ENCODE data around the gene EFCAB14. TPM values are rescaled to one million over a fixed set of nuclear protein-coding genes. Genes with fewer than 3 reads are reported as not detected.

Gene EFCAB14
- total RNA-seq, 2 experiments from 2014 or later = 39.6 to 41.6 TPM

- Mint-ChIP-seq H3K4me3 (no peak overlapping the region), H3K4me1 (ENCODE audit: low read depth) (peaks cover 12% of the 10 kb centered on the region), H3K27ac (no peak overlapping the region), H3K36me3 (ENCODE audit: low read depth) (peaks cover 54% of the 10 kb centered on the region), H3K27me3 (no peaks in the 10 kb centered on the region), H3K9me3 (peaks cover 8% of the 10 kb centered on the region)
- ChIA-PET POLR2A (no interaction called here), CTCF (no interaction called here)
- no peak for TF ChIP-seq CTCF (IDR thresholded peaks at IDR 0.05)
- intact Hi-C loops (cut with micrococcal nuclease) = no loop called here
- no peak for DNase-seq
- no peak for ATAC-seq
Observed at GRCh38 chr1:46649764-46650163, 69.2 kb downstream of the EFCAB14 start.

DNA sequence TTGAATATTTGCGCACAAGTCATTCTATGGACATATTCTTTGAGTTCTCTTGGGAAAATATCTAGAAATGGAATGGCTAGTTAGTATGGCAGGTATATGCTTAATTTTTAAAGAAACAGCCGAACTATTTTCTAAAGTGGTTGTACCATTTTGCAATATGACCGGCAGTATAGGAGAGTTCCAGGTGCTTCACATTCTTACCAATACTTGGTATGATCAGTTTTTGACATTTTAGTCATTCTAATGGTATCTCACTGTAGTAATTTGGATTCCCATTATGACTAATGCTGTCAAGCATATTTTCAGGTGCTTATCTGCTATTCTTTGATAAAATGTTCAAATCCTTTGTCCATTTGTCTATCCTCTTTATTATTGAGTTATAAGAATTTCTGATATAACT, 71.3 kb downstream of the EFCAB14 start:
- ChIA-PET POLR2A (interaction anchor here (0.9 to 1.0 kb wide), 2 partner anchors 8 to 20 kb away, joined by 3 read pairs; no protein-coding TSS in a partner anchor), CTCF (no interaction called here)
- ATAC-seq (no peak), DNase-seq (no peak)
- Mint-ChIP-seq H3K4me1 (ENCODE audit: low read depth) (peaks cover 2% of the 10 kb centered on the region), H3K27ac (no peak overlapping the region), H3K36me3 (ENCODE audit: low read depth) (peaks cover 41% of the 10 kb centered on the region), H3K4me3 (no peak overlapping the region), H3K27me3 (no peaks in the 10 kb centered on the region), H3K9me3 (peaks cover 6% of the 10 kb centered on the region)
- no peak for TF ChIP-seq CTCF (IDR thresholded peaks at IDR 0.05)
- intact Hi-C loops (cut with micrococcal nuclease) = no loop called here

DNA sequence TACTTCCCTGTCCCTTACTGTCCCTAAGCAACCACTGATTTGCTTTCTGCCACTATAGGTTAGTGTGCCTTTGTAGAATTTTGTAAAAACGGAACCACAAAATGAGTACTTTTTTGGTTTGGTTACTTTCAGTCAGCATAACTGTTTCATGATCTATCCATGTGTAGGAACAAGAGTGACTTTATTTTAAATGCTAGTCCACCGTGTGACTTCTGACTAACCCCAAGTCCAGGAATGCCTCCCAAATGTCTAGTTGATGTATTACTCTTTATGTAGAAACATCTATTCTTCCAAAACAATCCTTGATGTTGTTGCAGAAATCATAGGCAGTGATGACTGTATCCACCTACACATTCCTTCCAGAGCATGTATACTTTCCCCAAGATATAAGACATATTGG, 72.1 kb downstream of the EFCAB14 start:
- CTCF ChIA-PET = no interaction called here
- POLR2A ChIA-PET = interaction anchor here (1.0 kb wide), 1 partner anchor 9 kb away, joined by 3 read pairs; no protein-coding TSS in a partner anchor
- peaks cover 39% of the 10 kb centered on the region for H3K36me3 Mint-ChIP-seq (ENCODE audit: low read depth)
- no peaks in the 10 kb centered on the region for H3K27me3 Mint-ChIP-seq
- H3K4me1 Mint-ChIP-seq (ENCODE audit: low read depth) = peaks cover 2% of the 10 kb centered on the region
- ATAC-seq = no peak
- peaks cover 5% of the 10 kb centered on the region for H3K9me3 Mint-ChIP-seq
- intact Hi-C loops (cut with micrococcal nuclease) = no loop called here
- DNase-seq = no peak
- TF ChIP-seq CTCF (IDR thresholded peaks at IDR 0.05) = no peak
- H3K27ac Mint-ChIP-seq = no peak overlapping the region
- no peak overlapping the region for H3K4me3 Mint-ChIP-seq

- ChIA-PET POLR2A (no interaction called here), CTCF (no interaction called here)
- no peaks in the 10 kb centered on the region for H3K27me3 Mint-ChIP-seq
- no peak for ATAC-seq
- H3K27ac Mint-ChIP-seq = no peak overlapping the region
- no peak overlapping the region for H3K4me3 Mint-ChIP-seq
- peaks cover 5% of the 10 kb centered on the region for H3K9me3 Mint-ChIP-seq
- intact Hi-C loops (cut with micrococcal nuclease) = no loop called here
- H3K36me3 Mint-ChIP-seq (ENCODE audit: low read depth) = peaks cover 37% of the 10 kb centered on the region
- DNase-seq = no peak
- peaks cover 2% of the 10 kb centered on the region for H3K4me1 Mint-ChIP-seq (ENCODE audit: low read depth)
- no peak for TF ChIP-seq CTCF (IDR thresholded peaks at IDR 0.05)
Observed at GRCh38 chr1:46646331-46646730, 72.6 kb downstream of the EFCAB14 start.

GRCh38 chr1:46645815-46646214, 73.1 kb downstream of the EFCAB14 start:
- no peak for TF ChIP-seq CTCF (IDR thresholded peaks at IDR 0.05)
- ChIA-PET POLR2A (no interaction called here), CTCF (no interaction called here)
- no peaks in the 10 kb centered on the region for H3K27me3 Mint-ChIP-seq
- peaks cover 2% of the 10 kb centered on the region for H3K4me1 Mint-ChIP-seq (ENCODE audit: low read depth)
- ATAC-seq (no peak), DNase-seq (no peak)
- intact Hi-C loops (cut with micrococcal nuclease) = no loop called here
- peaks cover 37% of the 10 kb centered on the region for H3K36me3 Mint-ChIP-seq (ENCODE audit: low read depth)
- no peak overlapping the region for H3K4me3 Mint-ChIP-seq
- H3K9me3 Mint-ChIP-seq = peaks cover 5% of the 10 kb centered on the region
- H3K27ac Mint-ChIP-seq = no peak overlapping the region
